Nephron (organoid): ENCODE measurements around the gene STEAP1B.

Experiments
- H3K27ac Mint-ChIP-seq, 3 experiments: 2 replicates each; pipeline ENCODE4 v1.8.0; 2020; ENCODE audit warnings: mixed read lengths in 3 of 3, mild to moderate bottlenecking in 2 of 3, moderate library complexity in 1 of 3
- H3K27me3 Mint-ChIP-seq: 2 replicates; pipeline ENCODE4 v1.8.0; 2021; ENCODE audit warnings: low read depth, mild to moderate bottlenecking, moderate library complexity, mixed read lengths
- H3K36me3 Mint-ChIP-seq: 2 replicates; pipeline ENCODE4 v1.8.0; 2020; ENCODE audit warnings: low read depth, mixed read lengths
- H3K4me1 Mint-ChIP-seq: 2 replicates; pipeline ENCODE4 v1.8.0; 2020; ENCODE audit warnings: mixed read lengths
- H3K4me3 Mint-ChIP-seq, 3 experiments: 2 replicates each; pipeline ENCODE4 v1.8.0; 2020; ENCODE audit warnings: mild to moderate bottlenecking in 3 of 3, mixed read lengths in 3 of 3, moderate library complexity in 2 of 3
- H3K9me3 Mint-ChIP-seq: 2 replicates; pipeline ENCODE4 v1.8.0; 2020; ENCODE audit warnings: mixed read lengths
- TF ChIP-seq, protein P1 (sequence below), 3 experiments: fragments of 200-600 bp; sonication (generic); IDR thresholded peaks; one replicate each; pipeline ENCODE4 v1.5.0; 2021; ENCODE audit warnings: antibody characterized with exemption in 3 of 3; ENCODE audit not compliant: unreplicated experiment in 3 of 3

Gene STEAP1B

DNA sequence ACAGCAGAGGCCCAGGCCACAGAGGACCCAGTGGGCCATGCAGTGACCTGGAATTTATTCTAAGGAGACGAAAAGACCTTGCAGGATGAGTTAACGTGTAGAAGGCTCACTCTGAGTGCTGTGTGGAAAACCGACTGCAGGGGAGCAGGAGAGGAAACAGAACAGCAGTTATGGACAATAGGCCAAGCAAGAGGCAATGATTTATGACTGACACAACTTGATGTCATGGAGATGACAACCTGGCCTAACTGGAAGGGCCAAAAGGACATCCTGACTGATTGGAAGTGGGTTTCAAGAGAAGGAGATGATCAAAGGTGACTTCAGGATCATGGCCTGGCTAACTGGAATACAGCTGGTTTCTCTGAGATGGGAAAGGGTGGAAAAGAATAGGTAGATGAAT lies 72.9 kb downstream of the STEAP1B start:
- H3K4me1 Mint-ChIP-seq = no peaks in the 10 kb centered on the region
- H3K36me3 Mint-ChIP-seq = no peaks in the 10 kb centered on the region
- peaks cover 3% of the 10 kb centered on the region for H3K9me3 Mint-ChIP-seq
- no peak overlapping the region for H3K27ac Mint-ChIP-seq
- TF ChIP-seq, protein P1, sequence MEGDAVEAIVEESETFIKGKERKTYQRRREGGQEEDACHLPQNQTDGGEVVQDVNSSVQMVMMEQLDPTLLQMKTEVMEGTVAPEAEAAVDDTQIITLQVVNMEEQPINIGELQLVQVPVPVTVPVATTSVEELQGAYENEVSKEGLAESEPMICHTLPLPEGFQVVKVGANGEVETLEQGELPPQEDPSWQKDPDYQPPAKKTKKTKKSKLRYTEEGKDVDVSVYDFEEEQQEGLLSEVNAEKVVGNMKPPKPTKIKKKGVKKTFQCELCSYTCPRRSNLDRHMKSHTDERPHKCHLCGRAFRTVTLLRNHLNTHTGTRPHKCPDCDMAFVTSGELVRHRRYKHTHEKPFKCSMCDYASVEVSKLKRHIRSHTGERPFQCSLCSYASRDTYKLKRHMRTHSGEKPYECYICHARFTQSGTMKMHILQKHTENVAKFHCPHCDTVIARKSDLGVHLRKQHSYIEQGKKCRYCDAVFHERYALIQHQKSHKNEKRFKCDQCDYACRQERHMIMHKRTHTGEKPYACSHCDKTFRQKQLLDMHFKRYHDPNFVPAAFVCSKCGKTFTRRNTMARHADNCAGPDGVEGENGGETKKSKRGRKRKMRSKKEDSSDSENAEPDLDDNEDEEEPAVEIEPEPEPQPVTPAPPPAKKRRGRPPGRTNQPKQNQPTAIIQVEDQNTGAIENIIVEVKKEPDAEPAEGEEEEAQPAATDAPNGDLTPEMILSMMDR (IDR thresholded peaks at IDR 0.05; ENCODE audit: unreplicated experiment in 3 of 3) = no peak
- no peak overlapping the region for H3K4me3 Mint-ChIP-seq
- no peaks in the 10 kb centered on the region for H3K27me3 Mint-ChIP-seq

DNA sequence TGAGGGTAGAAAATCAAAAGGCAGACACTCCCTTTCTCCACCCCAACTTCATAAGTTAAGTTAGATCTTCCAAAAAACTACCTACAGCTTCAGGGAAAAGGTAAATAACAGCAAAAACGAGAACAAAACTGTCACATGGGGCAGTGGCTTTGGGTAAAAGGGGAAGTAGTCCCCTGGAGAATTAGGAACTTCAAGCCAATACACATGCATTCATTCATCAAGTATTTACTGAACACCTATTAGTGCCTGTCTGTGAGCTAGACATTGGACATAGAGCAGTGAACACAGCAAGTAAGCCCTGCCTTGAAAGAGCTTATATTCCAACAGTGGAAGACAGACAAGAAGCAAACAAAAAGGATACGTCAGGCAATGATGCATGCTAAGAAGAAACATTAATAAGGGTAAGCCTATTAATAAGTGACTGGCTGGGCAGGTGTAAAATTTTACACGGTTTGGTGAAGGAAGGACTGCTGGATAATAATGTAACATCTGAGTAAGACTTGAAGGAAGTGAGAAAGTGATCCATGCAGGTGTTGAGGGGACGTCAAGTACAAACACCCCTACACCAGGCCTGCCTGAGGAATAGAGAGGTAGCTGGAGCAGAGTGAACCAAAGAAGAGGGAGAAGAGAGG lies 73.4 kb downstream of the STEAP1B start:
- no peak overlapping the region for H3K4me3 Mint-ChIP-seq

DNA sequence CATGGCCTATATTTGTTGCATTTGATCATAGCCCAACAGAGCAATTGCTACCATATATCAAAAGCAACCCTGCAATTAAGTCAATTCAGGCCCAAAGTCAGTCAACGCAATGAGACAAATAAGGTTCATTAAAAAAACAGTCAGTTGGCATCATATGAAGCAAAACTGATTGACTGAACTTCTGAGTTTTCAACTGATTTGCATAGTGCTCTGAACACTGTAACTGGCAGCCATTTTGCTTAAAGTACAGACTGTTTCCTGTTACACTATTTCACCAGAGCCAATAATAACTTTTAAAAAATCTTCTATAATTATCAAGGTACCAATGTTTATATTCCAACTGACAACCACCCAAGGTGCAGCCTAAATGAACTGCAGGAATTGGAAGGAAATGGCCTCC lies 74.6 kb downstream of the STEAP1B start:
- Mint-ChIP-seq H3K27me3 (no peaks in the 10 kb centered on the region), H3K4me3 (no peak overlapping the region), H3K27ac (no peak overlapping the region), H3K9me3 (peaks cover 3% of the 10 kb centered on the region), H3K4me1 (no peaks in the 10 kb centered on the region), H3K36me3 (no peaks in the 10 kb centered on the region)
- TF ChIP-seq, protein P1 (IDR thresholded peaks at IDR 0.05; ENCODE audit: unreplicated experiment in 3 of 3) = no peak

More for the DNA sequence above, 73.4 kb downstream of the STEAP1B start:
- H3K9me3 Mint-ChIP-seq = peaks cover 3% of the 10 kb centered on the region
- no peaks in the 10 kb centered on the region for H3K27me3 Mint-ChIP-seq
- no peaks in the 10 kb centered on the region for H3K4me1 Mint-ChIP-seq
- TF ChIP-seq, protein P1 (IDR thresholded peaks at IDR 0.05; ENCODE audit: unreplicated experiment in 3 of 3) = no peak
- no peak overlapping the region for H3K27ac Mint-ChIP-seq
- no peaks in the 10 kb centered on the region for H3K36me3 Mint-ChIP-seq

DNA sequence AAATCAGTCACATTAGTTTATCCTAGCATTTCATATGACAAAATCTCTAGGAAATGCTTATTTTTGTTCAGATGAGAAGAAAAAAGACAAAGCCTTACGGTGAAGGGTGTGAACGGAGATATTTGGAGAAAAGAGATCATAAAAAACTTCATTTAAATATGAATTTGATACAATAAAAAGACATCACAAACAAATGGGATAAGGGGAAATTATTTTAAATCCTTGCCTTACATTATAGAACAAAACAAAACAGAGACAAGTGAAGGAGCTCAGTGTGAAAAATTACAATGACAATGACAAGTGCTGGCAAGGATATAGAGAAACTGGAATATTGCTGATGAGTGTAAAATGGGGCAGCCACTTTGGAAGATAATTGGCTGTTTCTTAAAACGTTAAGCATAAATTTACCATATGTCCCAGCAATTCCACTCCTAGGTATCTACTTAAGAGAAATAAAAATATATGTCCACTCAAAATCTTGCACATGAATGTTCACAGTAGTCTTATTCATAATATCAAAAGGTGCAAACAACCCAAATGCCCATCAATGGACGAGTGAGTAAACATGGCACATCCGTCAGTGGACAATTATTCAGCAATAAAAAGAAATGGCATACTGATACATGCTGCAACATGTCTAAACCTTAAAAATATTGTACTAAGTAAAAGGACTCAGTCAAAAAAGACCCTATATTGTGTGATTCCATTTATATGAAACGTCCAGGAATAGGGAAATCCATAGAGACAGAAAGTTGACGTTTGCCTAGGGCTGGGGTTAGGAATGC lies 77.0 kb downstream of the STEAP1B start:
- H3K27me3 Mint-ChIP-seq = no peaks in the 10 kb centered on the region
- H3K4me1 Mint-ChIP-seq = peaks cover 3% of the 10 kb centered on the region
- H3K36me3 Mint-ChIP-seq = no peaks in the 10 kb centered on the region
- TF ChIP-seq, protein P1 (IDR thresholded peaks at IDR 0.05; ENCODE audit: unreplicated experiment in 3 of 3) = no peak
- H3K27ac Mint-ChIP-seq = no peak overlapping the region
- H3K4me3 Mint-ChIP-seq = no peak overlapping the region
- peaks cover 3% of the 10 kb centered on the region for H3K9me3 Mint-ChIP-seq

GRCh38 chr7:22420973-22421635 lies 78.9 kb downstream of the STEAP1B start:
- TF ChIP-seq, protein P1 (IDR thresholded peaks at IDR 0.05; ENCODE audit: unreplicated experiment in 3 of 3) = no peak

More at GRCh38 chr7:22420973-22421635, 78.9 kb downstream of the STEAP1B start:
- Mint-ChIP-seq H3K36me3 (no peaks in the 10 kb centered on the region), H3K4me3 (no peak overlapping the region), H3K27me3 (peaks cover 1% of the 10 kb centered on the region), H3K27ac (no peak overlapping the region), H3K4me1 (peaks cover 18% of the 10 kb centered on the region), H3K9me3 (no peaks in the 10 kb centered on the region)
